ENCODE results near the gene RXFP1. TPM values are rescaled to one million over a fixed set of nuclear protein-coding genes. Genes with fewer than 3 reads are reported as not detected.

Gene RXFP1
- total RNA-seq, 1 donor from 2014 or later, result not detected

GRCh38 chr4:158604369-158604768 is 82.7 kb downstream of the RXFP1 start:
- H3K27ac Mint-ChIP-seq (ENCODE audit: unreplicated experiment), result no peak overlapping the region
- H3K4me1 Mint-ChIP-seq (ENCODE audit: unreplicated experiment), result no peaks in the 10 kb centered on the region
- H3K4me3 Mint-ChIP-seq (ENCODE audit: unreplicated experiment), result no peak overlapping the region
- no peaks in the 10 kb centered on the region for H3K36me3 Mint-ChIP-seq (ENCODE audit: low read depth, unreplicated experiment)
- H3K9me3 Mint-ChIP-seq (ENCODE audit: unreplicated experiment), result no peaks in the 10 kb centered on the region
- DNase-seq (ENCODE audit: low spot score), result no peak
- TF ChIP-seq CTCF (IDR thresholded peaks at IDR 0.05; ENCODE audit: unreplicated experiment), result no peak
- no peaks in the 10 kb centered on the region for H3K27me3 Mint-ChIP-seq (ENCODE audit: unreplicated experiment)

GRCh38 chr4:158605393-158605792 is 83.7 kb downstream of the RXFP1 start:
- H3K4me3 Mint-ChIP-seq (ENCODE audit: unreplicated experiment), result no peak overlapping the region
- H3K4me1 Mint-ChIP-seq (ENCODE audit: unreplicated experiment), result no peaks in the 10 kb centered on the region

DNA sequence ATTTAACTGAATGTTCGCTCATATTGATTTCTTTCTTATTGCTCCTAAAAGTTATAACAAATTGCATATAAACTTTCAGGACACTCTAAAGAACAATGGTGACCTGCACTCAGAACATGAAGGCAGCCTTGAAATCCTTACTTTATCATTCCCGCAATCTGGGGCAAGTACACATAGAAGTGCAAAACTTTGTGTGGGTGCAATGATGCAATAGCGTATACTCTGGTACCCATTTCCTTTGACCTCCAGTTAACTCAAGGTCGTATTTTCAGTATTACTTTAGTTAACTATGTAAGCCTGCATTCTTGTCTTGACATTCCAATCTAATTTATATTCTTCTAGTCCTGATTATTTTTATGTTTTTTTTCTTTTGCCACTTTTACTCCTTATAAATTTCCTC is 85.3 kb downstream of the RXFP1 start:
- H3K4me3 Mint-ChIP-seq (ENCODE audit: unreplicated experiment), result no peak overlapping the region
- no peaks in the 10 kb centered on the region for H3K9me3 Mint-ChIP-seq (ENCODE audit: unreplicated experiment)
- H3K4me1 Mint-ChIP-seq (ENCODE audit: unreplicated experiment), result no peaks in the 10 kb centered on the region

More at GRCh38 chr4:158605393-158605792, 83.7 kb downstream of the RXFP1 start:
- Mint-ChIP-seq H3K36me3 (ENCODE audit: low read depth, unreplicated experiment) (no peaks in the 10 kb centered on the region), H3K27ac (ENCODE audit: unreplicated experiment) (no peak overlapping the region), H3K27me3 (ENCODE audit: unreplicated experiment) (no peaks in the 10 kb centered on the region), H3K9me3 (ENCODE audit: unreplicated experiment) (no peaks in the 10 kb centered on the region)
- TF ChIP-seq CTCF (IDR thresholded peaks at IDR 0.05; ENCODE audit: unreplicated experiment), result no peak
- DNase-seq (ENCODE audit: low spot score), result no peak

DNA sequence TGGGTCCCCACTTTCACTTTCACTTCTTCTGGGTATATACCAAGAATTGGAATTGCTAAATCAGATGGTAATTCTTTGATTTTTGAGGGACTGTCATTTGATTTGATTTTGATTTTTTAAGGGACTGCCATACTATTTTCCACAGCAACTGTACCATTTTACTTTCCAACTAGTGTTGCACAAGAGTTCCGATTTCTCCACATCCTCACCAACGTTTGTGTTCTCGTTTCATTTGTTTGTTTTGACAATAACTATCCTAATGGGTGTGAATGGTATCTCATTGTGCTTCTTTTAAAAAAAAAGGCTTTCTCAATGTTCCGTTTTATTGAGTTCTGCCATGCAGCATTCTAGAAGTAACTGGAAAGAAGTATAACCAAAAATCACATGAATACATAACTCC is 87.4 kb downstream of the RXFP1 start:
- no peak for DNase-seq (ENCODE audit: low spot score)
- no peaks in the 10 kb centered on the region for H3K9me3 Mint-ChIP-seq (ENCODE audit: unreplicated experiment)
- no peaks in the 10 kb centered on the region for H3K4me1 Mint-ChIP-seq (ENCODE audit: unreplicated experiment)
- TF ChIP-seq CTCF (IDR thresholded peaks at IDR 0.05; ENCODE audit: unreplicated experiment), result no peak
- H3K27ac Mint-ChIP-seq (ENCODE audit: unreplicated experiment), result no peak overlapping the region
- no peak overlapping the region for H3K4me3 Mint-ChIP-seq (ENCODE audit: unreplicated experiment)
- H3K27me3 Mint-ChIP-seq (ENCODE audit: unreplicated experiment), result no peaks in the 10 kb centered on the region
- H3K36me3 Mint-ChIP-seq (ENCODE audit: low read depth, unreplicated experiment), result no peaks in the 10 kb centered on the region

More for the DNA sequence above, 85.3 kb downstream of the RXFP1 start:
- TF ChIP-seq CTCF (IDR thresholded peaks at IDR 0.05; ENCODE audit: unreplicated experiment), result no peak
- no peaks in the 10 kb centered on the region for H3K27me3 Mint-ChIP-seq (ENCODE audit: unreplicated experiment)
- no peaks in the 10 kb centered on the region for H3K36me3 Mint-ChIP-seq (ENCODE audit: low read depth, unreplicated experiment)
- no peak overlapping the region for H3K27ac Mint-ChIP-seq (ENCODE audit: unreplicated experiment)
- DNase-seq (ENCODE audit: low spot score), result no peak

DNA sequence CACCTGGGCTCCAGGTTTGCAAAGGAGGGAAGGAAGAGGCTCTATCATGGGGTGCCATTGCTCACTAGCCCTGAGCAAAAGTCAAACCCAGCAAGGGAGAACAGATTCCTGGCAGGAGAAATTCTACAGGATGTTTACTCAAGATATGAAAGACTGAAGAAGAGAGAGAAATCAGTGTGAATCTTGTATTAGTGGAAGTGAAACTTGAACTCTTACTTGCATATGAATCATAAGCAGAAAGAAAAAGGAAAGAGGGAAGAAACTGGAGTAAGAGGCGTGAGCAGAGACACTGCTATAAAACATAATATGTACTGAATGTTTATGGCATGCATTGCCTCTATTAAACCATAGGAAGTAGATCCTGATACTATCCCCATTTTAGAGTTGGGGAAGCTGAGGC is 89.1 kb downstream of the RXFP1 start:
- TF ChIP-seq CTCF (IDR thresholded peaks at IDR 0.05; ENCODE audit: unreplicated experiment), result no peak
- H3K36me3 Mint-ChIP-seq (ENCODE audit: low read depth, unreplicated experiment), result no peaks in the 10 kb centered on the region
- no peaks in the 10 kb centered on the region for H3K4me1 Mint-ChIP-seq (ENCODE audit: unreplicated experiment)
- no peak for DNase-seq (ENCODE audit: low spot score)
- no peaks in the 10 kb centered on the region for H3K9me3 Mint-ChIP-seq (ENCODE audit: unreplicated experiment)
- no peak overlapping the region for H3K27ac Mint-ChIP-seq (ENCODE audit: unreplicated experiment)
- no peaks in the 10 kb centered on the region for H3K27me3 Mint-ChIP-seq (ENCODE audit: unreplicated experiment)
- no peak overlapping the region for H3K4me3 Mint-ChIP-seq (ENCODE audit: unreplicated experiment)
